HFFc6 (cell line): ENCODE results near the gene DYSF. TPM values are rescaled to one million over a fixed set of nuclear protein-coding genes. Genes with fewer than 3 reads are reported as not detected.

Experiments used
- DNase-seq: peaks from one replicate; pipeline ENCODE4 v3.0.0-alpha.2; 2018
- H3K27ac Mint-ChIP-seq: 2 replicates; pipeline ENCODE4 v1.8.0; 2020; ENCODE audit warnings: mild to moderate bottlenecking, mixed read lengths
- H3K27me3 Mint-ChIP-seq: 2 replicates; pipeline ENCODE4 v1.8.0; 2021; ENCODE audit warnings: mild to moderate bottlenecking, moderate library complexity, mixed read lengths; ENCODE audit not compliant: insufficient read depth
- H3K36me3 Mint-ChIP-seq: 2 replicates; pipeline ENCODE4 v1.8.0; 2021; ENCODE audit warnings: low read depth, mixed read lengths
- H3K4me1 Mint-ChIP-seq: 2 replicates; pipeline ENCODE4 v1.8.0; 2020; ENCODE audit warnings: low read depth, mixed read lengths
- H3K4me3 Mint-ChIP-seq: 2 replicates; pipeline ENCODE4 v1.8.0; 2020; ENCODE audit warnings: mild to moderate bottlenecking, moderate library complexity, mixed read lengths
- H3K9me3 Mint-ChIP-seq: 2 replicates; pipeline ENCODE4 v1.8.0; 2020; ENCODE audit warnings: mild to moderate bottlenecking, mixed read lengths
- total RNA-seq, 6 experiments: library from RNA; stranded (reverse); fragmentation: NEBNext Ultra II Directional; extraction: Animal tissue kit (Norgen Biotek cat#: 25700); gene quantifications; 2 replicates in 1 of 6; 3 replicates in 5 of 6; pipeline ENCODE4 v1.2.3, GENCODE V29; 2021
- TF ChIP-seq, protein P1 (sequence below): fragments of 200-600 bp; sonication (generic); IDR thresholded peaks from 2 replicates; pipeline ENCODE4 v1.5.0; 2021; ENCODE audit warnings: antibody characterized with exemption, mild to moderate bottlenecking

The DYSF gene
- total RNA-seq, 6 experiments from 2014 or later = 0.07 to 0.57 (median 0.32) TPM

DNA sequence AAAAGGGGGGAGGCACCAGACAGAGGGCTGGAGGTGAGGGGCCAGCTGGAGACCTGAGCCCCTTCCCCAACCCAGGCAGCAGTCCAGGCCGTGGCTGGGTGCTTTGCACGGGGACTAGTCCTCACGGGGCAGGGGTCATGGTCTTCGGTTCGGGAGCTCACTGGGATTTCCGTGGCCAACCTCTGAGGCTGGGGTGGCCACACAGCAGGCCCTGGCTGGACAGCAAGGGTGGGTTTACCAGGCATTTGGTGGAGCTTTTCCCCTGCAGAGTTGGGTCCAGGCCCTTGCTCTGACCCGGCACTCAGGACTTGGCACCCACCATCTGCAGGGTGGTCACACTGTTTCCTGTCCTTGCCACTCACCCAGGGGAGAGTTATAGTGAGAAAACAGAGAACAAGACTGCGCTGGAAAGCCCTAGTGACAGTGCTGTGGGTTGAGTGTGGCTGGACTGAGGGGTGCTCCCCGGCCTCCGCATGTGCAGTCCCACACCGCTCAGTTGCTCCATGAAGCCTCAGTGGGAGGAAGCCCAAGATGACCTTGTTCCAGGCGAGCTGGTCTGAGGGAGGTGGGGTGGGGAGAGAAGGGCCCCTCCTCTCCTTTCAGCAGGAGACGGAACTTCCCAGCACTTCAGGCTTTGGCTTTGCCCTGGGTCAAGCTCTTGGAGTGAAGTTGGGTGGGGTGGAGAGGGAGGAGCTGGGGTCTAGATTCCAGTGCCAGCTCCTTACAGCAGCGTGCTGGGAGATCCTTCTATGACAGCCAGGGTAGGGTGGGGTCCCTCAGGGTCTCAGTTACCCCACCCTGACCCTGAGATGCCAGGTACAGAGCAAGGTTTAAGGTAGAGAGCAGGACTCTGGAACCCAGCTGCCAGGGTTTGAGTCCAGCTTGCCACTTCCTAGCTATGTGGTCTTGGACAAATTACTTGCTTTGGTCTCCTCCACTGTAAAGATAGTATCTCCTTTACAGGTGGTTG is 219.8 kb downstream of the DYSF start:
- DNase-seq = no peak
- Mint-ChIP-seq H3K36me3 (no peaks in the 10 kb centered on the region), H3K4me1 (peaks cover 7% of the 10 kb centered on the region; the same call in 1 of the 2 replicates), H3K27me3 (peaks cover 19% of the 10 kb centered on the region), H3K27ac (no peak overlapping the region), H3K4me3 (no peak overlapping the region), H3K9me3 (no peaks in the 10 kb centered on the region)
- TF ChIP-seq, protein P1, sequence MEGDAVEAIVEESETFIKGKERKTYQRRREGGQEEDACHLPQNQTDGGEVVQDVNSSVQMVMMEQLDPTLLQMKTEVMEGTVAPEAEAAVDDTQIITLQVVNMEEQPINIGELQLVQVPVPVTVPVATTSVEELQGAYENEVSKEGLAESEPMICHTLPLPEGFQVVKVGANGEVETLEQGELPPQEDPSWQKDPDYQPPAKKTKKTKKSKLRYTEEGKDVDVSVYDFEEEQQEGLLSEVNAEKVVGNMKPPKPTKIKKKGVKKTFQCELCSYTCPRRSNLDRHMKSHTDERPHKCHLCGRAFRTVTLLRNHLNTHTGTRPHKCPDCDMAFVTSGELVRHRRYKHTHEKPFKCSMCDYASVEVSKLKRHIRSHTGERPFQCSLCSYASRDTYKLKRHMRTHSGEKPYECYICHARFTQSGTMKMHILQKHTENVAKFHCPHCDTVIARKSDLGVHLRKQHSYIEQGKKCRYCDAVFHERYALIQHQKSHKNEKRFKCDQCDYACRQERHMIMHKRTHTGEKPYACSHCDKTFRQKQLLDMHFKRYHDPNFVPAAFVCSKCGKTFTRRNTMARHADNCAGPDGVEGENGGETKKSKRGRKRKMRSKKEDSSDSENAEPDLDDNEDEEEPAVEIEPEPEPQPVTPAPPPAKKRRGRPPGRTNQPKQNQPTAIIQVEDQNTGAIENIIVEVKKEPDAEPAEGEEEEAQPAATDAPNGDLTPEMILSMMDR = no peak

DNA sequence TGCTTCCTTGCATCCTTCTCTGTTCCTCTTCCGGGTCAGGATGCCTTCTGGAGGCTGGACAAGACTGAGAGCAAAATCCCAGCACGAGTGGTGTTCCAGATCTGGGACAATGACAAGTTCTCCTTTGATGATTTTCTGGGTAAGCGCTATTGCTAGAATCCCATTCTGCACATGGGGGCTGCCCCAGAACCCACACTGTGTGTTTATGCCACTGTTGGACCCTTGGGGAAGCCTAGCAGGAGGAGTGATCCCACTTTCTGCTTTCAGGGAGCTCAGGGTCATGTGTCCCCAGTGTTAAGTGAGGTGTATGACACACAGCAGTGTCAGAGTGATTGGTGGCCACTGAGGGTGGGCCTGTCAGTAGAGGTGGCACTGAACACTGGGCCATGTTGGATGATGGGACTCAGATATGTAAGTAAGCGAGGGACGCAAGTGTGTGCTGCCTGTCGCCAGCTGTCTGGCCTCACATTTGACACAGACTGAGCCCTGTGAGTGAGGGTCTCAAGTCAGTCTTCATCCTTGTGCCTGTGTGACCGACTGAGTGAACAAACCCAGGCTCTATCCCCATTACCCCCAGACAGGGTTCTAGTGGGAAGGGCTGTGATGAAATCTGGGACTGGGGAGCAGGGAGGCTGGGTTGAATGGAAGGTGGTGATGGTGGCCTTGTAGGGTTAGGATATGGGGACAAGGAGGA is 220.9 kb downstream of the DYSF start:
- no peaks in the 10 kb centered on the region for H3K36me3 Mint-ChIP-seq
- no peak overlapping the region for H3K27ac Mint-ChIP-seq
- TF ChIP-seq, protein P1 = no peak
- H3K4me1 Mint-ChIP-seq = peaks cover 7% of the 10 kb centered on the region; the same call in 1 of the 2 replicates
- no peak overlapping the region for H3K4me3 Mint-ChIP-seq
- H3K27me3 Mint-ChIP-seq = peaks cover 16% of the 10 kb centered on the region
- H3K9me3 Mint-ChIP-seq = no peaks in the 10 kb centered on the region
- DNase-seq = no peak

- no peak for DNase-seq
- no peak overlapping the region for H3K4me3 Mint-ChIP-seq
These were observed 221.9 kb downstream of the DYSF start for GRCh38 chr2:71675296-71675695.

GRCh38 chr2:71678874-71679273 is 225.5 kb downstream of the DYSF start:
- TF ChIP-seq, protein P1 = no peak
- no peak for DNase-seq
- Mint-ChIP-seq H3K9me3 (no peaks in the 10 kb centered on the region), H3K27ac (no peak overlapping the region), H3K27me3 (peaks cover 16% of the 10 kb centered on the region), H3K36me3 (no peaks in the 10 kb centered on the region), H3K4me3 (no peak overlapping the region), H3K4me1 (no peaks in the 10 kb centered on the region)

More at GRCh38 chr2:71675296-71675695, 221.9 kb downstream of the DYSF start:
- no peak overlapping the region for H3K27ac Mint-ChIP-seq
- no peaks in the 10 kb centered on the region for H3K9me3 Mint-ChIP-seq
- TF ChIP-seq, protein P1 = no peak
- peaks cover 7% of the 10 kb centered on the region; the same call in 1 of the 2 replicates for H3K4me1 Mint-ChIP-seq
- peaks cover 15% of the 10 kb centered on the region for H3K27me3 Mint-ChIP-seq
- no peaks in the 10 kb centered on the region for H3K36me3 Mint-ChIP-seq

DNA sequence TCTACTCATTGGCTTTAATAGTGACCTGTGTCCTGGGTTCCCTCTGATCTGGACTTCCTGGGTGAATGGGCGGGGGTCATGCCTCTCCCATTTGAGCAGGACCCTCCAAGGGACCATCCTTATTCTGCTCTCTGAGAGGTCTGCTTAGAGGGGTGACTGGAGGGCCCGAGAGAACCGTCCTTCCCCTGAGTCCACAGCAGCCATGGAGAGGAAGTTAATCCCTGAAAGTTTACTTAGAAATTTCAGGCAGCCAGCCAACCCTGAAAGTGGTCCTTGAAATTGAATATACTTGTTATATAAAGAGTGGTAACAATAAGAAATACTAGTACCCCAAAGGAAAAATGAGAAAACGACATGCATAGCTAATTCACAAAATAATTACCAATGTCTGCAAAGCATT is 226.1 kb downstream of the DYSF start:
- H3K36me3 Mint-ChIP-seq = no peaks in the 10 kb centered on the region
- H3K27ac Mint-ChIP-seq = no peak overlapping the region
- no peaks in the 10 kb centered on the region for H3K9me3 Mint-ChIP-seq
- H3K4me1 Mint-ChIP-seq = no peaks in the 10 kb centered on the region
- DNase-seq = no peak
- H3K4me3 Mint-ChIP-seq = no peak overlapping the region
- TF ChIP-seq, protein P1 = no peak
- H3K27me3 Mint-ChIP-seq = peaks cover 17% of the 10 kb centered on the region
